Stomach smooth muscle (tissue), 2 donors: ENCODE measurements around the gene PCNT.
"Not testable (repeated sequence)": the region's sequence is repeated elsewhere in the genome, so short reads cannot be mapped to it uniquely, and the experiment has no call there.

ENCODE experiments used
- H3K27ac ChIP-seq: one replicate; pipeline ENCODE4 v1.7.0; 2013; ENCODE audit warnings: mild to moderate bottlenecking, low read length, inconsistent platforms
- H3K27me3 ChIP-seq, 2 donors: one replicate each; pipeline ENCODE4 v1.7.0; 2013; ENCODE audit warnings: low read length in 2 of 2; ENCODE audit not compliant: insufficient read depth in 2 of 2, control insufficient read depth in 1 of 2
- H3K36me3 ChIP-seq, 2 donors: one replicate each; pipeline ENCODE4 v1.7.0; 2013; ENCODE audit warnings: low read length in 2 of 2; ENCODE audit not compliant: control insufficient read depth in 2 of 2, insufficient read depth in 2 of 2
- H3K4me1 ChIP-seq: one replicate; pipeline ENCODE4 v1.7.0; 2013; ENCODE audit warnings: low read length; ENCODE audit not compliant: control insufficient read depth, insufficient read depth
- H3K4me3 ChIP-seq, 2 donors: one replicate each; pipeline ENCODE4 v1.7.0; 2013; ENCODE audit warnings: low read length in 2 of 2
- H3K9ac ChIP-seq, 2 donors: one replicate each; pipeline ENCODE4 v1.7.0; 2013; ENCODE audit warnings: low read length in 2 of 2, mild to moderate bottlenecking in 1 of 2
- H3K9me3 ChIP-seq, 2 donors: one replicate each; pipeline ENCODE4 v1.7.0; 2013; ENCODE audit warnings: low read length in 2 of 2; ENCODE audit not compliant: control insufficient read depth in 2 of 2
- donor health status: healthy.
- donor health status: Pancreatic carcinoma.

Gene PCNT

GRCh38 chr21:46439906-46440305 lies 116.0 kb downstream of the PCNT start:
- Histone ChIP-seq H3K9ac (no peak overlapping the region), H3K4me1 (no peaks in the 10 kb centered on the region), H3K4me3 (no peak overlapping the region), H3K9me3 (no peaks in the 10 kb centered on the region), H3K27me3 (no peaks in the 10 kb centered on the region), H3K27ac (no peak overlapping the region), H3K36me3 (peaks cover 38 to 42% of the 10 kb centered on the region in 2 donors)

DNA sequence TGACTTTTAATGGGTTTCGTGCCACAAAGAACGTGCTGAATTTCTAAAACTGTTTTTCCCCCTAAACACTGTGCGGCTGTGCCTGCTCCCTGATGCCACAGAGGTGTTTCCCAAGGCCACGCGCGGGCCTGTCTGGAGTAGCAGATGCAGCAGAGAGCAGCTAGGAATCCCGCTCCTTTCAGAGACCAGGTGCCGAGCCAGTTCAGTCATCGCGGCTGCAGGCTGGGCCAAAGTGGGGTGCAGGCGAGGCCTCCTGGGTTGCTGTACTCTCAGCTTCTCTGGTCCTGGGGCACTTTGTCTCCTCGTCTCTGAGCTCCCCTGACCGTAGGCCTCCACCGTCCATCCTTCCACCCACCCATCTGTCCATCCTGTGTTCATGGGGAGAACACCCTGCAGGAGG lies 117.4 kb downstream of the PCNT start:
- H3K9me3 ChIP-seq: no peaks in the 10 kb centered on the region
- no peak overlapping the region for H3K9ac ChIP-seq
- H3K4me3 ChIP-seq: no peak overlapping the region
- H3K27ac ChIP-seq: no peak overlapping the region
- no peaks in the 10 kb centered on the region for H3K27me3 ChIP-seq
- peaks cover 35 to 46% of the 10 kb centered on the region in 2 donors for H3K36me3 ChIP-seq
- H3K4me1 ChIP-seq: no peaks in the 10 kb centered on the region

DNA sequence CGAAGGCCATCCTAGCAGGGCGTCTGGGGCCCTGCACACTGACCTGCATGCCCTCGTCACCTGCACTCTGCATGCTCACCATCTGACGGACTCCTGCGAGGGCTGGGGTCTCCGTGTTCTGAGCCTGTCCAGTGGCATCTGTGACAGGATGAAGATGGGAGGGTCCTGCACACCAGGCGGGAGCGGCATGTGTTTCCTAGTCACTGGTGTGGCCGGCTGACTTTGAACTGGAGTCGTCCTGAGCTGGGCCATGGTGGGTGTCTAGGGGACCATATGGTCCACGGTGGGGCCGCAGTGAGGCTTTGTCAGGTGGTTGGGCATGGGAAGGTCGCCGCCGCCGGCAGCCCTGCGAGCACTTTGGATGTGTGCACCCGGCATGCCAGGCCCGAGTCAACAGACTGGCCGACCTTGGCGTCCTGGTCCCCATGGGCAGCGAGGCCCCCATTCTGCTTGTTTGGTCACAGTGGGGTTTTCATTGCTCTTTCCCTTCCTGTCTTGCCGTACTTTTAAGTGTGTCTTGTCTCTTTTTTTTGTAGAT lies 118.1 kb downstream of the PCNT start:
- Histone ChIP-seq H3K4me1 (no peaks in the 10 kb centered on the region), H3K27ac (no peak overlapping the region), H3K9me3 (no peaks in the 10 kb centered on the region), H3K27me3 (no peaks in the 10 kb centered on the region), H3K36me3 (peaks cover 30 to 45% of the 10 kb centered on the region in 2 donors), H3K4me3 (no peak overlapping the region), H3K9ac (no peak overlapping the region)

DNA sequence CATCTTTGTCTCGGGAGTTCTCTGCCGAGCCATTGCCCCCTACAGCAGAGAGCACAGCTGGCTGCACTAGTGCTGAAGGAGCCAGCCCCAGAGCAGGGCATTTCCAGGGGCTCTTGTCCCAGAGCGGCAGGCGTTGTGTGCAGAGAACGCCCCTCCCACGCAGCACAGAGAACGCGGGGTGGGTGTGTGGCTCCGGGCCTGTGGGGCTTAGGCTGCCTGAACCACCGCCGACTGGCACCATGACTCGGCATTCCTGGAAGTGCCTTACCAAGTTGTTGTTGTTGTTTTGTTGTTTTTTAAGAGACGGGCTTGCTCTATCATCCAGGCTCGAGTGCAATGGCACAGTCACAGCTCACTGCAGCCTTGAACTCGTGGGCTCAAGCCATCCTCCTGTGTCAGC lies 119.0 kb downstream of the PCNT start:
- peaks cover 30 to 39% of the 10 kb centered on the region in 2 donors for H3K36me3 ChIP-seq
- H3K4me3 ChIP-seq: no peak overlapping the region
- H3K9ac ChIP-seq: no peak overlapping the region
- H3K27ac ChIP-seq: no peak overlapping the region
- no peaks in the 10 kb centered on the region for H3K4me1 ChIP-seq
- H3K27me3 ChIP-seq: no peaks in the 10 kb centered on the region
- H3K9me3 ChIP-seq: no peaks in the 10 kb centered on the region

GRCh38 chr21:46443910-46444309 lies 120.0 kb downstream of the PCNT start:
- no peak overlapping the region for H3K9ac ChIP-seq
- no peaks in the 10 kb centered on the region for H3K27me3 ChIP-seq
- H3K4me3 ChIP-seq: no peak overlapping the region
- peaks cover 26 to 35% of the 10 kb centered on the region in 2 donors for H3K36me3 ChIP-seq
- H3K9me3 ChIP-seq: no peaks in the 10 kb centered on the region
- H3K4me1 ChIP-seq: no peaks in the 10 kb centered on the region
- no peak overlapping the region for H3K27ac ChIP-seq

- Histone ChIP-seq H3K4me1 (no peaks in the 10 kb centered on the region), H3K4me3 (no peak overlapping the region), H3K27ac (no peak overlapping the region), H3K27me3 (no peaks in the 10 kb centered on the region), H3K9ac (no peak overlapping the region), H3K36me3 (peaks cover 5 to 7% of the 10 kb centered on the region in 2 donors), H3K9me3 (no peaks in the 10 kb centered on the region)
Observed at GRCh38 chr21:46448108-46448507, 124.2 kb downstream of the PCNT start.

- not testable (repeated sequence) for H3K9ac ChIP-seq, H3K27ac ChIP-seq, H3K27me3 ChIP-seq, H3K36me3 ChIP-seq, H3K4me3 ChIP-seq, H3K4me1 ChIP-seq, H3K9me3 ChIP-seq
Observed at GRCh38 chr21:46448855-46449254, 124.9 kb downstream of the PCNT start.

DNA sequence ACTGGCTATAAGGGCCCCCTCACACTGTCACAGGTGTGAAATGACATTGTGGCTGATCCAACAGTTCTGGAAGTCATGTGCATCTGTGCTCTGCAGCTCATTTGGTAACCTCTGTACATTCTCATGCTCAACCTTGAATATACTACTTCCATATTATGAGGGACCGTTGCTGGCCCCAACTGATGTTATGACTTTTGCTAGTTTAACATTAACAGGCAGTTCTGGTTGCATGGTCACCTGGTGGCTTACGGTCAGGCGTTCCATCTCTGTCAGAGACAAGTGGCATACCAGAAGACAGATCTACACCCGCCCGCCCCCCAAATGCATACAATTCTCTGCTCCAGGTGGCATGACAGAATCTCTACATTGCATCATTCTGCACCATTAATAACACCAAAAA lies 128.8 kb downstream of the PCNT start:
- Histone ChIP-seq H3K27me3 (no peaks in the 10 kb centered on the region), H3K4me1 (peaks cover 25% of the 10 kb centered on the region), H3K9me3 (no peaks in the 10 kb centered on the region), H3K36me3 (peaks cover 0 to 3% of the 10 kb centered on the region in 2 donors), H3K27ac (no peak overlapping the region), H3K4me3 (no peak overlapping the region), H3K9ac (no peak overlapping the region)

DNA sequence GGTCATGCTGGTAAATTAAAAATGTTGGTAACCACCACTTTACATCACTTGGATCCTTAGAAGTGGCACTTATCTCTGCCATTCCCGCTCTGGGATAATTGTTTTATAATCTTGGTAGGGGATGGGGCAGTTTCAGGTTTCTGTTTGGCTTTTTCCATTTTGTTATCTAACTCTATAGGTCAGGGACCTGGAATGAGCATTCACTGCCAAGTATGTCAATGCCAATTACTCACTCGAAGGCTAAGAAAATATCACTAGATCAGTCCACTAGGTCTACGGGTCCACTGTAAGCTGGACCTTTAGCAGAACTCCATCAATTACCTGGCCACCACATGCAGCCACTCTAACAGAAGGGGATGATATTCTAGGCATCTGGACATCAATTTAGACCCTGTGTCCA lies 130.2 kb downstream of the PCNT start:
- Histone ChIP-seq H3K4me1 (peaks cover 32% of the 10 kb centered on the region), H3K9ac (no peak overlapping the region), H3K36me3 (peaks cover 0 to 3% of the 10 kb centered on the region in 2 donors), H3K4me3 (no peak overlapping the region), H3K9me3 (no peaks in the 10 kb centered on the region), H3K27me3 (no peaks in the 10 kb centered on the region), H3K27ac (no peak overlapping the region)

DNA sequence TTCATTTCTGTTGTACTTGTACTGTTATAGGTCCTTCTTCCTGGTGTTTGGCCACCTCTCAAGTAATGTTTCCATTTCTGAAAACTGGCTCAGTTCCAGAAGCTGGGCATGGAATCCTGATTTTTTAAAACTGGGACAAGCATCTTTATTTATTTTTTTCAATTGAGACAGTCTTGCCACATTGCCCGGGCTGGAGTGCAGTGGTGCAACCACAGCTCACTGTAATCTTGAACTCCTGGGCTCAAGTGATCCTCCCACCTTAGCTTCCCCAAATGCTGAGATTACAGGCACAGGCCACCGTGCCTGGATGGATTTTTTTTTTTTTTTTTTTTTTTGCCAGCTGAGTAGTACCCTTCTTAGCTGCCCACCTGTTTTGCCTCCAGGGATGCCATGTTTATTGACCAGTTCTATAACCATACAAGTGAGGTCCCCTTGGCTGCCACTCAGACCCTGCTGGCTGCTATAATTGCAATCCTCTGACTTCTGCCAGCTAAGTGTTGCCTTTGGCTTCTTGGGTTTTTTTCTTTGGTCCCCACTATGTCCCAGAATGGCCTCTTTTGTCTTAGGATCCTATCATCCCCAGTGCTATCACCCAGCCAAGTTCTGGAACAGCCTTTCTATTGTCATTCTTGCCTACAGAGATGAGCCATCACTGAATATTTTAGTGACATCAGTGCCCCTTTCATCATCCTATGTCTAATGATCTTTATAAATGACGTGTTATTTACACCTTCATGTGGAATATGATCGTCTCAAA lies 130.9 kb downstream of the PCNT start:
- no peak overlapping the region for H3K27ac ChIP-seq

More for the DNA sequence above, 130.9 kb downstream of the PCNT start:
- Histone ChIP-seq H3K4me1 (peaks cover 36% of the 10 kb centered on the region), H3K9me3 (no peaks in the 10 kb centered on the region), H3K4me3 (no peak overlapping the region), H3K36me3 (peaks cover 0 to 3% of the 10 kb centered on the region in 2 donors), H3K9ac (no peak overlapping the region), H3K27me3 (no peaks in the 10 kb centered on the region)
